ENCODE results near the gene MINDY4. TPM values are rescaled to one million over a fixed set of nuclear protein-coding genes. Genes with fewer than 3 reads are reported as not detected.

Gene MINDY4
- total RNA-seq, 1 donor from 2014 or later, result 1.2 TPM

- H3K36me3 Mint-ChIP-seq (ENCODE audit: low read depth), result no peaks in the 10 kb centered on the region
- DNase-seq, result no peak
- H3K4me3 Mint-ChIP-seq, result no peak overlapping the region
- H3K4me1 Mint-ChIP-seq, result peaks cover 30% of the 10 kb centered on the region
- no peaks in the 10 kb centered on the region for H3K27me3 Mint-ChIP-seq
- H3K27ac Mint-ChIP-seq, result no peak overlapping the region
- intact Hi-C loops (cut with micrococcal nuclease), result no loop called here
- H3K9me3 Mint-ChIP-seq, result peaks cover 4% of the 10 kb centered on the region
These were observed 37.5 kb upstream of the MINDY4 start for GRCh38 chr7:30733691-30734090.

GRCh38 chr7:30734497-30734896 is 36.7 kb upstream of the MINDY4 start:
- intact Hi-C loops (cut with micrococcal nuclease), result no loop called here
- no peaks in the 10 kb centered on the region for H3K27me3 Mint-ChIP-seq
- H3K4me1 Mint-ChIP-seq, result peaks cover 28% of the 10 kb centered on the region
- H3K27ac Mint-ChIP-seq, result no peak overlapping the region
- DNase-seq, result no peak
- H3K4me3 Mint-ChIP-seq, result no peak overlapping the region
- peaks cover 4% of the 10 kb centered on the region for H3K9me3 Mint-ChIP-seq
- no peaks in the 10 kb centered on the region for H3K36me3 Mint-ChIP-seq (ENCODE audit: low read depth)

- Mint-ChIP-seq H3K4me3 (no peak overlapping the region), H3K27ac (no peak overlapping the region), H3K27me3 (no peaks in the 10 kb centered on the region), H3K4me1 (peaks cover 25% of the 10 kb centered on the region), H3K36me3 (ENCODE audit: low read depth) (no peaks in the 10 kb centered on the region), H3K9me3 (peaks cover 4% of the 10 kb centered on the region)
- no peak for DNase-seq
- intact Hi-C loops (cut with micrococcal nuclease), result no loop called here
These were observed 35.6 kb upstream of the MINDY4 start for GRCh38 chr7:30735631-30736030.

- no peak for DNase-seq
- Mint-ChIP-seq H3K36me3 (ENCODE audit: low read depth) (no peaks in the 10 kb centered on the region), H3K4me3 (no peak overlapping the region), H3K9me3 (peaks cover 4% of the 10 kb centered on the region), H3K4me1 (peaks cover 23% of the 10 kb centered on the region), H3K27me3 (no peaks in the 10 kb centered on the region), H3K27ac (no peak overlapping the region)
- intact Hi-C loops (cut with micrococcal nuclease), result no loop called here
These were observed 34.9 kb upstream of the MINDY4 start for GRCh38 chr7:30736291-30736690.

GRCh38 chr7:30738026-30738915 is 32.9 kb upstream of the MINDY4 start:
- Mint-ChIP-seq H3K9me3 (peaks cover 4% of the 10 kb centered on the region), H3K4me1 (peaks cover 19% of the 10 kb centered on the region), H3K27ac (peak overlapping the region; percentile 77), H3K27me3 (peaks cover 3% of the 10 kb centered on the region), H3K4me3 (peak overlapping the region; percentile 39), H3K36me3 (ENCODE audit: low read depth) (no peaks in the 10 kb centered on the region)
- peak; percentile 64 for DNase-seq
- intact Hi-C loops (cut with micrococcal nuclease), result loop anchor here (1.0 kb wide), 1 partner anchor 11 kb away; no protein-coding TSS in a partner anchor

GRCh38 chr7:30739691-30740090 is 31.5 kb upstream of the MINDY4 start:
- intact Hi-C loops (cut with micrococcal nuclease), result loop anchor here (1.0 to 5.0 kb wide), 4 partner anchors 37 to 229 kb away; no protein-coding TSS in a partner anchor
- H3K36me3 Mint-ChIP-seq (ENCODE audit: low read depth), result no peaks in the 10 kb centered on the region
- H3K27ac Mint-ChIP-seq, result no peak overlapping the region
- H3K27me3 Mint-ChIP-seq, result peaks cover 4% of the 10 kb centered on the region
- H3K9me3 Mint-ChIP-seq, result peaks cover 4% of the 10 kb centered on the region
- H3K4me3 Mint-ChIP-seq, result no peak overlapping the region
- DNase-seq, result no peak
- peaks cover 23% of the 10 kb centered on the region for H3K4me1 Mint-ChIP-seq

- Mint-ChIP-seq H3K27me3 (peaks cover 4% of the 10 kb centered on the region), H3K4me1 (peaks cover 23% of the 10 kb centered on the region), H3K4me3 (no peak overlapping the region), H3K9me3 (peaks cover 4% of the 10 kb centered on the region), H3K27ac (no peak overlapping the region), H3K36me3 (ENCODE audit: low read depth) (no peaks in the 10 kb centered on the region)
- intact Hi-C loops (cut with micrococcal nuclease), result loop anchor here (1.0 to 5.0 kb wide), 4 partner anchors 38 to 230 kb away; no protein-coding TSS in a partner anchor
- peak; percentile 94 for DNase-seq
These were observed 30.6 kb upstream of the MINDY4 start for GRCh38 chr7:30740417-30741181.

GRCh38 chr7:30741289-30741688 is 29.9 kb upstream of the MINDY4 start:
- Mint-ChIP-seq H3K4me1 (peaks cover 23% of the 10 kb centered on the region), H3K4me3 (no peak overlapping the region), H3K27me3 (peaks cover 4% of the 10 kb centered on the region), H3K27ac (no peak overlapping the region), H3K36me3 (ENCODE audit: low read depth) (no peaks in the 10 kb centered on the region), H3K9me3 (peaks cover 4% of the 10 kb centered on the region)
- DNase-seq, result no peak
- intact Hi-C loops (cut with micrococcal nuclease), result loop anchor here (5.0 kb wide), 1 partner anchor 114 kb away; no protein-coding TSS in a partner anchor

- intact Hi-C loops (cut with micrococcal nuclease), result loop anchor here (5.0 kb wide), 1 partner anchor 116 kb away; no protein-coding TSS in a partner anchor
- H3K27me3 Mint-ChIP-seq, result peaks cover 7% of the 10 kb centered on the region
- no peaks in the 10 kb centered on the region for H3K36me3 Mint-ChIP-seq (ENCODE audit: low read depth)
- no peaks in the 10 kb centered on the region for H3K9me3 Mint-ChIP-seq
- H3K4me1 Mint-ChIP-seq, result peaks cover 11% of the 10 kb centered on the region
- no peak overlapping the region for H3K27ac Mint-ChIP-seq
- H3K4me3 Mint-ChIP-seq, result no peak overlapping the region
- no peak for DNase-seq
These were observed 27.7 kb upstream of the MINDY4 start for GRCh38 chr7:30743371-30744074.

GRCh38 chr7:30744075-30744417 is 27.2 kb upstream of the MINDY4 start:
- Mint-ChIP-seq H3K27me3 (peaks cover 7% of the 10 kb centered on the region), H3K4me1 (peaks cover 6% of the 10 kb centered on the region), H3K27ac (no peak overlapping the region), H3K9me3 (no peaks in the 10 kb centered on the region), H3K36me3 (ENCODE audit: low read depth) (no peaks in the 10 kb centered on the region), H3K4me3 (no peak overlapping the region)
- intact Hi-C loops (cut with micrococcal nuclease), result loop anchor here (5.0 kb wide), 1 partner anchor 117 kb away; no protein-coding TSS in a partner anchor
- no peak for DNase-seq

- no peaks in the 10 kb centered on the region for H3K36me3 Mint-ChIP-seq (ENCODE audit: low read depth)
- peaks cover 4% of the 10 kb centered on the region for H3K4me1 Mint-ChIP-seq
- no peak overlapping the region for H3K27ac Mint-ChIP-seq
- no peak for DNase-seq
- intact Hi-C loops (cut with micrococcal nuclease), result no loop called here
- H3K27me3 Mint-ChIP-seq, result peaks cover 7% of the 10 kb centered on the region
- no peaks in the 10 kb centered on the region for H3K9me3 Mint-ChIP-seq
- H3K4me3 Mint-ChIP-seq, result no peak overlapping the region
These were observed 25.8 kb upstream of the MINDY4 start for GRCh38 chr7:30745261-30745941.

- Mint-ChIP-seq H3K36me3 (ENCODE audit: low read depth) (no peaks in the 10 kb centered on the region), H3K9me3 (no peaks in the 10 kb centered on the region), H3K27ac (no peak overlapping the region), H3K4me3 (no peak overlapping the region), H3K27me3 (peaks cover 4% of the 10 kb centered on the region), H3K4me1 (no peaks in the 10 kb centered on the region)
- intact Hi-C loops (cut with micrococcal nuclease), result no loop called here
- DNase-seq, result no peak
These were observed 21.2 kb upstream of the MINDY4 start for GRCh38 chr7:30750010-30750409.

Measured in activated CD4-positive, alpha-beta T cell treated with anti-CD3 and anti-CD28 coated beads, Interleukin-2, amount 10 ng/mL, durations not matched to agents 24 days and 14 days (primary cell).